ENCODE data around the gene DCUN1D3. TPM values are rescaled to one million over a fixed set of nuclear protein-coding genes. Genes with fewer than 3 reads are reported as not detected.

Gene DCUN1D3
- total RNA-seq, 1 experiment from 2014 or later, result 10.5 TPM

DNA sequence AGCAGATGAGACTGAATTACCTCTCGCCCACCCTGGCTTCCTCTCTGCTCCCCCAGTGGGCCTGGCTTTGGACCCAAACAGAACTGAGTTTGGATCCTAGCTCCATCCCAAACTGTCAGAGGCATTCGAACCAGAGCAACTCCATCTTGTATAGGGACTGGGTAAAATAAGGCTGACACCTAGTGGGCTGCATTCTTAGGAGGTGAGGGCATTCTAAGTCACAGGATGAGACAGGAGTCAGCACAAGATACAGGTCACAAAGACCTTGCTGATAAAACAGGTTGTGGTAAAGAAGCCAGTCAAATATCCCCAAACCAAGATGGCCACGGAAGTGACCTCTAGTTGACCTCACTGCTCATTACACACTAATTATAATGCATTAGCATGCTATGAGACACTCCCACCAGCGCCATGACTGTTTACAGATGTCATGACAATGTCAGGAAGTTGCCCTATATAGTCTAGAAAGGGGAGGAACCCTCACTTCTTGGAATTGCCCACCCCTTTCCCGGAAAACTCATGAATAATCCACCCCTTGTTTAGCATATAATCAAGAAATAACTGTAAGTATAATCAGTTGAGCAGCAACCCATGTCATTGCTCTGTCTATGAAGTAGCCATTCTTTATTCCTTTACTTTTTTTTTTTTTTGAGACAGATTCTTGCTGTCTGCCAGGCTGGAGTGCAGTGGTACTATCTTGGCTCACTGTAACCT is 44.9 kb upstream of the DCUN1D3 start:
- ATAC-seq (peak; percentile 43), DNase-seq (peak; percentile 25)
- no peak overlapping the region for H2AFZ ChIP-seq (ENCODE audit: low read length)
- no peaks in the 10 kb centered on the region for H3K4me1 ChIP-seq (ENCODE audit: insufficient read depth, low read length)
- intact Hi-C loops (cut with micrococcal nuclease), result no loop called here
- no peak overlapping the region for H3K9ac ChIP-seq (ENCODE audit: low read length)
- no peaks in the 10 kb centered on the region for H3F3A ChIP-seq (ENCODE audit: low read length, unreplicated experiment)
- ChIA-PET CTCF (interaction anchor here (0.6 kb wide), 1 partner anchor 95 kb away, joined by 6 read pairs; no protein-coding TSS in a partner anchor), POLR2A (ENCODE audit: unreplicated experiment) (no interaction called here)
- H4K20me1 ChIP-seq (ENCODE audit: low read length), result no peaks in the 10 kb centered on the region
- H3K9me3 ChIP-seq (ENCODE audit: low read length), result no peaks in the 10 kb centered on the region
- no peaks in the 10 kb centered on the region for H3K9me2 ChIP-seq (replicated peaks; ENCODE audit: low read length)
- TF ChIP-seq, protein P1, sequence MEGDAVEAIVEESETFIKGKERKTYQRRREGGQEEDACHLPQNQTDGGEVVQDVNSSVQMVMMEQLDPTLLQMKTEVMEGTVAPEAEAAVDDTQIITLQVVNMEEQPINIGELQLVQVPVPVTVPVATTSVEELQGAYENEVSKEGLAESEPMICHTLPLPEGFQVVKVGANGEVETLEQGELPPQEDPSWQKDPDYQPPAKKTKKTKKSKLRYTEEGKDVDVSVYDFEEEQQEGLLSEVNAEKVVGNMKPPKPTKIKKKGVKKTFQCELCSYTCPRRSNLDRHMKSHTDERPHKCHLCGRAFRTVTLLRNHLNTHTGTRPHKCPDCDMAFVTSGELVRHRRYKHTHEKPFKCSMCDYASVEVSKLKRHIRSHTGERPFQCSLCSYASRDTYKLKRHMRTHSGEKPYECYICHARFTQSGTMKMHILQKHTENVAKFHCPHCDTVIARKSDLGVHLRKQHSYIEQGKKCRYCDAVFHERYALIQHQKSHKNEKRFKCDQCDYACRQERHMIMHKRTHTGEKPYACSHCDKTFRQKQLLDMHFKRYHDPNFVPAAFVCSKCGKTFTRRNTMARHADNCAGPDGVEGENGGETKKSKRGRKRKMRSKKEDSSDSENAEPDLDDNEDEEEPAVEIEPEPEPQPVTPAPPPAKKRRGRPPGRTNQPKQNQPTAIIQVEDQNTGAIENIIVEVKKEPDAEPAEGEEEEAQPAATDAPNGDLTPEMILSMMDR (conservative IDR thresholded peaks at IDR 0.05; ENCODE audit: low read depth, low read length), result no peak; the same call in 1 of the 2 replicates
- TF ChIP-seq EZH2 (IDR thresholded peaks at IDR 0.05; ENCODE audit: low read length, unreplicated experiment) (no peak), EZH2phosphoT487 (IDR thresholded peaks at IDR 0.05; ENCODE audit: borderline replicate concordance, low read length) (no peak)
- no peaks in the 10 kb centered on the region for H3K27me3 ChIP-seq (ENCODE audit: low read length)
- H3K4me2 ChIP-seq (ENCODE audit: low read length), result no peak overlapping the region
- no peak overlapping the region for H3K27ac ChIP-seq (ENCODE audit: low read length)
- no peak overlapping the region for H3K4me3 ChIP-seq (ENCODE audit: low read length)
- no peaks in the 10 kb centered on the region for H3K36me3 ChIP-seq (ENCODE audit: low read depth, low read length)
- BruUV-seq (replicated peaks), result no TSS peak
- H3K79me2 ChIP-seq (ENCODE audit: low read length), result no peaks in the 10 kb centered on the region

DNA sequence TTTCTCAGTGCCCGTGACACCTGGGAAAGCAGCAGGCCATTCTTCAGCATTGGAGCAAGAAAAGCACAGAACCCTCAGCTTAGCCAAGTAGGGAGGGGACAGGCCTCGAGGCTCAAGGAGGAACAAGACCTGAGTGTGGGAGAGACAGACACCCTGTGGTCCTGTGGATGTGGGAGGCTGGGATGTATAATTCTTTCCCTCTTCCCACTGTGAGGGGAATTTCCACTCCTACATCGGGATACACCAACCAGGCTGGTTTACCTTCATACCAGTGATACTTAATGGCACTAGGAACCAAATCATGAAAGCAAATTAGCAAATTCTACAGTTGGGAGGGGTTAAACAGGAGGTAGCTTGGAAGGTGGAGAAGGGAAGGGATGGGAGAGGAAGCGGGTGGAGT is 42.1 kb upstream of the DCUN1D3 start:
- Histone ChIP-seq H3K79me2 (ENCODE audit: low read length) (no peaks in the 10 kb centered on the region), H3K4me1 (ENCODE audit: insufficient read depth, low read length) (peaks cover 17% of the 10 kb centered on the region), H3K9ac (ENCODE audit: low read length) (no peak overlapping the region), H3K9me2 (replicated peaks; ENCODE audit: low read length) (no peaks in the 10 kb centered on the region), H3K36me3 (ENCODE audit: low read depth, low read length) (no peaks in the 10 kb centered on the region), H2AFZ (ENCODE audit: low read length) (no peak overlapping the region), H3K9me3 (ENCODE audit: low read length) (no peaks in the 10 kb centered on the region), H3K27ac (ENCODE audit: low read length) (no peak overlapping the region), H3K4me3 (ENCODE audit: low read length) (no peak overlapping the region), H4K20me1 (ENCODE audit: low read length) (no peaks in the 10 kb centered on the region), H3K27me3 (ENCODE audit: low read length) (no peaks in the 10 kb centered on the region), H3K4me2 (ENCODE audit: low read length) (no peak overlapping the region), H3F3A (ENCODE audit: low read length, unreplicated experiment) (no peaks in the 10 kb centered on the region)
- BruUV-seq (replicated peaks), result no TSS peak
- DNase-seq (no peak), ATAC-seq (no peak)
- POLR2A ChIA-PET (ENCODE audit: unreplicated experiment), result no interaction called here
- CTCF ChIA-PET, result no interaction called here
- TF ChIP-seq, protein P1 (conservative IDR thresholded peaks at IDR 0.05; ENCODE audit: low read depth, low read length), result no peak
- TF ChIP-seq EZH2 (IDR thresholded peaks at IDR 0.05; ENCODE audit: low read length, unreplicated experiment) (no peak), EZH2phosphoT487 (IDR thresholded peaks at IDR 0.05; ENCODE audit: borderline replicate concordance, low read length) (no peak)
- intact Hi-C loops (cut with micrococcal nuclease), result no loop called here

DNA sequence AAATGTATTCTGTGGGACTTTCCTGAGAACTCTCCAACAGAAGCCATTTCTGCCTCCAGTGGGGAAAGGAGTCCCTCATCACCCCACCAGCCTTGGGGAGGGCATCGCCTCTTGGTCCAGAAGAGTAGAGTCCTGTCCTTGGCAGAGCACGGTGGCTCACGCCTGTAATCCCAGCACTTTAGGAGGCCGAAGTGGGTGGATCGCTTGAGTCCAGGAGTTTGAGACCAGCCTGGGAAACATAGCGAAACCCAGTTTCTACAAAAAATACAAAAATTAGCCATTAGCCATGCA is 41.4 kb upstream of the DCUN1D3 start:
- H3K9me2 ChIP-seq (replicated peaks; ENCODE audit: low read length), result no peaks in the 10 kb centered on the region
- H3K4me1 ChIP-seq (ENCODE audit: insufficient read depth, low read length), result peaks cover 17% of the 10 kb centered on the region
- no peak overlapping the region for H3K27ac ChIP-seq (ENCODE audit: low read length)
- DNase-seq (no peak), ATAC-seq (no peak)
- ChIA-PET POLR2A (ENCODE audit: unreplicated experiment) (no interaction called here), CTCF (no interaction called here)
- no peaks in the 10 kb centered on the region for H3K27me3 ChIP-seq (ENCODE audit: low read length)
- no TSS peak for BruUV-seq (replicated peaks)
- no peaks in the 10 kb centered on the region for H4K20me1 ChIP-seq (ENCODE audit: low read length)
- intact Hi-C loops (cut with micrococcal nuclease), result no loop called here
- no peaks in the 10 kb centered on the region for H3K79me2 ChIP-seq (ENCODE audit: low read length)
- no peak overlapping the region for H3K4me3 ChIP-seq (ENCODE audit: low read length)
- no peak overlapping the region for H2AFZ ChIP-seq (ENCODE audit: low read length)
- no peaks in the 10 kb centered on the region for H3F3A ChIP-seq (ENCODE audit: low read length, unreplicated experiment)
- TF ChIP-seq, protein P1 (conservative IDR thresholded peaks at IDR 0.05; ENCODE audit: low read depth, low read length), result no peak
- TF ChIP-seq EZH2 (IDR thresholded peaks at IDR 0.05; ENCODE audit: low read length, unreplicated experiment) (no peak), EZH2phosphoT487 (IDR thresholded peaks at IDR 0.05; ENCODE audit: borderline replicate concordance, low read length) (no peak)
- H3K36me3 ChIP-seq (ENCODE audit: low read depth, low read length), result no peaks in the 10 kb centered on the region
- no peak overlapping the region for H3K4me2 ChIP-seq (ENCODE audit: low read length)
- H3K9me3 ChIP-seq (ENCODE audit: low read length), result no peaks in the 10 kb centered on the region
- no peak overlapping the region for H3K9ac ChIP-seq (ENCODE audit: low read length)

All from PC-3 (cell line).